ENCODE measurements around the gene LRRC30.

Gene LRRC30

DNA sequence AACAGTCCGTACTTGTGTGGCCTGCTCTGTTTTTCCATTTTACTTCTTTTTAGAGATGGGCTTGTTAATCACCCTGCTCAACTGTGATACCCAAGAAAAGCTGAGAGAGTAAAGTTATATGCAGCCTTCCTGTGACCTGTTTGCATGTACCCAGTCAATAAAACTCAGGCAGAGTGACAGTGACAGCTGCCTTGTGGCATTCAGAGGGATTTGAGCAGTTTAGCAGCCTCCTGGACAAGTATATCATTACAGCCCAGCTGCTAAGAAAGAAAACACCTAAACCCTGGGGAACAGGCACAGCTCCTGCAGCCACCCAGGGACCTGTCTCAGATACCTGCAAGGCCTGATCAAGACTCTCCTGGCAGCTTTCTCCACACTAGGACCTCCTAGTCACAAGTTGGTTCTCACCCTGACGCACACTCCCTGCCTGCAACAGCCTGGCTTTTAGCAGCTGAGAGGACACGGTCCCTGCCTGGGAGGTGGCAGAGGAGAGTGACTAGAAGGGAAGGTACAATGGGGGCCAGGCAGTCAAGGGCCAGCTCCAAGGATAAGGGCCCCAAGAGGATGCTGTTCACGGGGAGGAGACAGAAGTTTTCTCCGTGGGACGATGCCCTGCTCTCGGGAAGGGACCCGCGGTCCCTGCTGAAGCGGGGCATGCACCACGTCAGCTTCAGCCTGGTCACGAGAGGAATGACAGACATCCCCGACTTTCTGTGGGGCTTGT, at the start of gene LRRC30:
TSS of gene LRRC30 (plus strand) at position 464 of the 724 bp plus-strand sequence. CDS start at position 514, 50 bp downstream.
- no peak for DNase-seq (ENCODE audit: low read depth)
- TF ChIP-seq, protein P1, sequence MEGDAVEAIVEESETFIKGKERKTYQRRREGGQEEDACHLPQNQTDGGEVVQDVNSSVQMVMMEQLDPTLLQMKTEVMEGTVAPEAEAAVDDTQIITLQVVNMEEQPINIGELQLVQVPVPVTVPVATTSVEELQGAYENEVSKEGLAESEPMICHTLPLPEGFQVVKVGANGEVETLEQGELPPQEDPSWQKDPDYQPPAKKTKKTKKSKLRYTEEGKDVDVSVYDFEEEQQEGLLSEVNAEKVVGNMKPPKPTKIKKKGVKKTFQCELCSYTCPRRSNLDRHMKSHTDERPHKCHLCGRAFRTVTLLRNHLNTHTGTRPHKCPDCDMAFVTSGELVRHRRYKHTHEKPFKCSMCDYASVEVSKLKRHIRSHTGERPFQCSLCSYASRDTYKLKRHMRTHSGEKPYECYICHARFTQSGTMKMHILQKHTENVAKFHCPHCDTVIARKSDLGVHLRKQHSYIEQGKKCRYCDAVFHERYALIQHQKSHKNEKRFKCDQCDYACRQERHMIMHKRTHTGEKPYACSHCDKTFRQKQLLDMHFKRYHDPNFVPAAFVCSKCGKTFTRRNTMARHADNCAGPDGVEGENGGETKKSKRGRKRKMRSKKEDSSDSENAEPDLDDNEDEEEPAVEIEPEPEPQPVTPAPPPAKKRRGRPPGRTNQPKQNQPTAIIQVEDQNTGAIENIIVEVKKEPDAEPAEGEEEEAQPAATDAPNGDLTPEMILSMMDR (conservative IDR thresholded peaks at IDR 0.05; ENCODE audit: low read depth, low read length) = no peak
- no peak within 1 kb of the TSS for H3K4me3 ChIP-seq (ENCODE audit: low read depth, low read length)

DNA sequence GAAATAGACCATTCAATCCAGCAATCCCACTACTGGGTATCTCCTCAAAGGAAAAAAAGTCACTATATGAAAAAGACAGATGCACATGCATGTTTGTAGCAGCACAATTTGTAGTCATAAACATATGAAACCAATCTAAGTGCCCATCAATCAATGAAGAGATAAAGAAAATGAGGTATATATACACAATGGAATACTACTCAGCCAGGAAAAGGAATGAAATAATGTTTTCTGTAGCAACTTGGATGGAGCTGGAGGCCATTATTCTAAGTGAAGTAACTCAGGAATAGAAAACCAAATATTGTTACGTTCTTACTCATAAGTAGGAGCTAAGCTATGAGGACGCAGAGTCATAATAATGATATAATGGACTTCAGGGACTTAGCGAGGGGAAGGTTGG, 45.2 kb upstream of the LRRC30 start:
- TF ChIP-seq, protein P1 (conservative IDR thresholded peaks at IDR 0.05; ENCODE audit: low read depth, low read length) = no peak

DNA sequence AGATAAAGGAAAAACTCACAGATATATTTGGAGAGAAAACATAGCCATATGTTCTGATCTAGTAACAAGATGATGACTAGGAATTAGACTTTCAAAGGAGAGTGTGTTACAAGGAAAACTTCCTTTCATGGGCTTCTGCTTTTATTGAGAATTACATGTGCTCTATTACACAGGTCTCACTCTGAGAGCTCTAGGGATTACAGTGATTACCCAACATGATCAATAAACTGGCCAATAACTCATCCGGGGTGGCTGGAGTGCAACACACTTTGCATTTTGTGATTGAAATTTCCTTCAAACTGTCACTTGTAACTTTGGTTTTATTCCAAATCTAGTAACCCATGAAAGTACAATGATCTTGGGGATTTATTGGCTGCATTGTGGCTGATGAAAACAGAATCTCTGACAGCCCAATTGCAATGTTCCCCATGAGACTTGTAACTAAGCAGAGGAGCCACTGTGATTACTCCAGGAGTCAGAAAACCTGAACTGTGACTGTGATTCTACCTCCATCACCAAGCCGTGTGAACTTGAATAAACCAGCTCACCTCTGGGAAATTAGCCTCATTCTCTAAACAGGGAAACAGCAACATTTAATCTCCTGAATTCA, 40.2 kb upstream of the LRRC30 start:
- H3K4me3 ChIP-seq (ENCODE audit: low read depth, low read length) = no peak overlapping the region
- TF ChIP-seq, protein P1 (conservative IDR thresholded peaks at IDR 0.05; ENCODE audit: low read depth, low read length) = no peak
- DNase-seq (ENCODE audit: low read depth) = no peak

More for the DNA sequence above, 45.2 kb upstream of the LRRC30 start:
- DNase-seq (ENCODE audit: low read depth) = no peak
- H3K4me3 ChIP-seq (ENCODE audit: low read depth, low read length) = no peak overlapping the region

DNA sequence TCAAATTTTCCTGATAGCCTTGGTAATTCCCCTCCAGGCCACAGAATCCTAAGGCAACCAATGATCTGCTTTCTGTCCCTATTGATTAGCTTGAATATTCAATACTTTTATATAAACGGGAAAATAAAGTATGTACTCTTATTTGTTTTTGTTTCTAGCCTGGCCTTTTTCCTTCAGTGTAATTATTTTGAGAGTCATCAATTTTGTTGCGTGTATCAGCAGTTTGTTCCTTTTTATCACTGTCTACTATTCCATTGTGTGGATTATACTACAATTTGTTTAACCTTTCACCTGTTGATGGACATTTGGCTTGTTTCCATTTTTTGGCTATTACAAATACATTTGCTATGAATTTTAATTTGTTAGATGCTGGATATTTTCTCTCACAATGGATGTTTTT, 39.2 kb upstream of the LRRC30 start:
- no peak for DNase-seq (ENCODE audit: low read depth)
- TF ChIP-seq, protein P1 (conservative IDR thresholded peaks at IDR 0.05; ENCODE audit: low read depth, low read length) = no peak
- H3K4me3 ChIP-seq (ENCODE audit: low read depth, low read length) = no peak overlapping the region

DNA sequence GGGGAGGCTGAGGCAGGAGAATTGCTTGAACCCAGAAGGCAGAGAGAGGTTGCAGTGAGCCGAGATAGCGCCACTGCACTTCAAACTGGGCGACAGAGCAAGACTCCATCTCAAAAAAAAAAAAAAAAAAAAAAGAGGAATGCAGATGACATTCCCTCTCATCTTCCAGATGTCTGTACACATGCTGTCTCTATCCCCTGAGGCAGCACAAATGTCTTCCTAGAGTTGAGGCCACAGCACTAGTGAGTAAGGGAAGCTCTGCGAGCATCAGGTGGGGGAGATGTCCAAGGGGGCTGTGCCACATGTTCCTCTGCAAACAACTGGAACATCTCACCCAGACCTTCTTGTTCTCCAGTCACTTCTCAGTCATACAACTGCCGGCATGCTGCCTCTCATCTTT, 35.6 kb upstream of the LRRC30 start:
- TF ChIP-seq, protein P1 (conservative IDR thresholded peaks at IDR 0.05; ENCODE audit: low read depth, low read length) = no peak
- H3K4me3 ChIP-seq (ENCODE audit: low read depth, low read length) = no peak overlapping the region
- no peak for DNase-seq (ENCODE audit: low read depth)

- no peak for DNase-seq (ENCODE audit: low read depth)
- TF ChIP-seq, protein P1 (conservative IDR thresholded peaks at IDR 0.05; ENCODE audit: low read depth, low read length) = no peak
Measured at GRCh38 chr18:7196421-7196820, 34.5 kb upstream of the LRRC30 start.

GRCh38 chr18:7197854-7198253, 33.0 kb upstream of the LRRC30 start:
- TF ChIP-seq, protein P1 (conservative IDR thresholded peaks at IDR 0.05; ENCODE audit: low read depth, low read length) = no peak
- no peak overlapping the region for H3K4me3 ChIP-seq (ENCODE audit: low read depth, low read length)
- DNase-seq (ENCODE audit: low read depth) = no peak

More at GRCh38 chr18:7196421-7196820, 34.5 kb upstream of the LRRC30 start:
- H3K4me3 ChIP-seq (ENCODE audit: low read depth, low read length) = no peak overlapping the region

Data from choroid plexus epithelial cell (primary cell).